GM12878 (cell line): ENCODE data around the gene TMEM63B. TPM values are rescaled to one million over a fixed set of nuclear protein-coding genes. Genes with fewer than 3 reads are reported as not detected.

Experiments used
- E2F4 ChIP-seq: IDR thresholded peaks from 2 replicates; pipeline ENCODE4 v1.6.1; 2012; ENCODE audit warnings: low read depth, low read length, improper control_type of control experiment
- EED ChIP-seq: sonication (generic); IDR thresholded peaks from 2 replicates; pipeline ENCODE4 v1.6.1; 2016; ENCODE audit warnings: antibody characterized with exemption, low read depth
- FOS ChIP-seq: IDR thresholded peaks from 3 replicates; pipeline ENCODE4 v1.6.1; 2011; ENCODE audit warnings: borderline replicate concordance; ENCODE audit not compliant: insufficient read length; ENCODE audit errors: extremely low read depth
- IKZF2 ChIP-seq, 2 experiments: fragments of 450-650 bp; IDR thresholded peaks; 2 replicates each; pipeline ENCODE4 v1.6.1; 2017; ENCODE audit warnings: mild to moderate bottlenecking in 2 of 2, moderate library complexity in 2 of 2
- KLF5 ChIP-seq: fragments of 450-650 bp; IDR thresholded peaks from 2 replicates; pipeline ENCODE4 v1.6.1; 2014; ENCODE audit warnings: mild to moderate bottlenecking; ENCODE audit not compliant: partially characterized antibody
- MAX ChIP-seq: IDR thresholded peaks from 2 replicates; pipeline ENCODE4 v1.6.1; 2012; ENCODE audit warnings: low read depth, low read length, improper control_type of control experiment
- MLLT1 ChIP-seq: fragments of 450-650 bp; IDR thresholded peaks from 2 replicates; pipeline ENCODE4 v1.6.1; 2016; ENCODE audit warnings: mild to moderate bottlenecking
- MTA3 ChIP-seq: IDR thresholded peaks from 2 replicates; pipeline ENCODE4 v1.6.1; 2012; ENCODE audit warnings: low read length, inconsistent platforms, borderline replicate concordance
- MXI1 ChIP-seq: fragments of 150-350 bp; IDR thresholded peaks from 2 replicates; pipeline ENCODE4 v1.6.1; 2011; ENCODE audit warnings: low read depth, mild to moderate bottlenecking, inconsistent platforms, low read length, improper control_type of control experiment
- NFXL1 ChIP-seq: fragments of 450-650 bp; IDR thresholded peaks from 2 replicates; pipeline ENCODE4 v1.6.1; 2017; ENCODE audit warnings: antibody characterized with exemption, mild to moderate bottlenecking, borderline replicate concordance
- NR2C1 ChIP-seq: fragments of 450-650 bp; IDR thresholded peaks from 2 replicates; pipeline ENCODE4 v1.6.1; 2017; ENCODE audit warnings: antibody characterized with exemption, mild to moderate bottlenecking, moderate library complexity
- PKNOX1 ChIP-seq: fragments of 450-650 bp; IDR thresholded peaks from 2 replicates; pipeline ENCODE4 v1.6.1; 2016; ENCODE audit warnings: mild to moderate bottlenecking
- RAD51 ChIP-seq: fragments of 450-650 bp; IDR thresholded peaks from 2 replicates; pipeline ENCODE4 v1.6.1; 2016; ENCODE audit warnings: moderate library complexity, mild to moderate bottlenecking, inconsistent platforms
- SIN3A ChIP-seq: IDR thresholded peaks from 2 replicates; pipeline ENCODE4 v1.6.1; 2012; ENCODE audit warnings: low read depth, low read length, improper control_type of control experiment
- SMARCA5 ChIP-seq: fragments of 450-650 bp; IDR thresholded peaks from 2 replicates; pipeline ENCODE4 v1.6.1; 2017; ENCODE audit warnings: mild to moderate bottlenecking
- SMC3 ChIP-seq: IDR thresholded peaks from 2 replicates; pipeline ENCODE4 v1.6.1; 2011; ENCODE audit warnings: low read length, improper control_type of control experiment, borderline replicate concordance
- TAF1 ChIP-seq: IDR thresholded peaks from 2 replicates; pipeline ENCODE4 v1.6.1; 2011; ENCODE audit warnings: mild to moderate bottlenecking, low read depth, low read length, borderline replicate concordance
- TCF12 ChIP-seq: IDR thresholded peaks from 2 replicates; pipeline ENCODE4 v1.6.1; 2011; ENCODE audit warnings: low read depth, mild to moderate bottlenecking, low read length
- ZNF274 ChIP-seq: IDR thresholded peaks from one replicate; pipeline ENCODE4 v1.8.0; 2011; ENCODE audit not compliant: insufficient read length, insufficient read depth
- polyA plus RNA-seq, 11 experiments: library from polyadenylated mRNA; depleted of rRNA in 4 of 11; unstranded in 6 of 11; stranded (reverse) in 5 of 11; fragments of >200 nt; fragmentation: Nextera tagmentation in 4 of 11; fragmentation: Illumina TruSeq in 1 of 11; extraction: Ambion mirVana in 4 of 11; extraction: Trizol in 1 of 11; gene quantifications; 1 replicate in 1 of 11; 2 replicates in 10 of 11; pipeline versions ENCODE4 v1.2.1 to v1.2.3, GENCODE V29; 2011 to 2016; ENCODE audit warnings: inconsistent platforms in 2 of 11, missing spikeins in 2 of 11, low read depth in 1 of 11
- total RNA-seq, 4 experiments: library from RNA; depleted of rRNA in 3 of 4; stranded (reverse); fragments of >200 nt in 3 of 4; fragmentation: Illumina TruSeq in 1 of 4; extraction: Trizol in 1 of 4; gene quantifications; 2 replicates each; pipeline versions ENCODE4 v1.2.1 to v1.2.3, GENCODE V29; 2013 to 2021
- TF ChIP-seq, protein P1 (sequence below): fragments of 450-650 bp; IDR thresholded peaks from 2 replicates; pipeline ENCODE4 v1.6.1; 2017; ENCODE audit warnings: low read depth, mild to moderate bottlenecking, moderate library complexity
- TF ChIP-seq, protein P2 (sequence below): IDR thresholded peaks from 2 replicates; pipeline ENCODE4 v1.6.1; 2011; ENCODE audit warnings: borderline replicate concordance, low read depth, mild to moderate bottlenecking, moderate library complexity, low read length; ENCODE audit not compliant: insufficient read depth, poor library complexity, severe bottlenecking

TMEM63B gene
- total and polyA plus RNA-seq, 10 of the 15 experiments (the other 5 are each of a cell fraction or from before 2014, with no cell fraction given): 0.09 to 15.0 (median 7.1) TPM; not detected in 1

GRCh38 chr6:44078827-44079671 lies 48.3 kb upstream of the TMEM63B start (continued):
- TF ChIP-seq IKZF2 (IDR thresholded peaks at IDR 0.05): peak; percentile 65 to 66
- no peak for TF ChIP-seq KLF5
- TF ChIP-seq, protein P1, sequence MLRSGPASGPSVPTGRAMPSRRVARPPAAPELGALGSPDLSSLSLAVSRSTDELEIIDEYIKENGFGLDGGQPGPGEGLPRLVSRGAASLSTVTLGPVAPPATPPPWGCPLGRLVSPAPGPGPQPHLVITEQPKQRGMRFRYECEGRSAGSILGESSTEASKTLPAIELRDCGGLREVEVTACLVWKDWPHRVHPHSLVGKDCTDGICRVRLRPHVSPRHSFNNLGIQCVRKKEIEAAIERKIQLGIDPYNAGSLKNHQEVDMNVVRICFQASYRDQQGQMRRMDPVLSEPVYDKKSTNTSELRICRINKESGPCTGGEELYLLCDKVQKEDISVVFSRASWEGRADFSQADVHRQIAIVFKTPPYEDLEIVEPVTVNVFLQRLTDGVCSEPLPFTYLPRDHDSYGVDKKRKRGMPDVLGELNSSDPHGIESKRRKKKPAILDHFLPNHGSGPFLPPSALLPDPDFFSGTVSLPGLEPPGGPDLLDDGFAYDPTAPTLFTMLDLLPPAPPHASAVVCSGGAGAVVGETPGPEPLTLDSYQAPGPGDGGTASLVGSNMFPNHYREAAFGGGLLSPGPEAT: peak; percentile 28; the same call in 1 of the 2 replicates
- TF ChIP-seq SMARCA5: peak; percentile 48; the same call in 1 of the 2 replicates
- no peak for TF ChIP-seq MTA3
- no peak for TF ChIP-seq TCF12
- TF ChIP-seq MAX: peak; percentile 55
- 0 out of 2 replicates have a peak, but pooled peaks have one; percentile 71 for TF ChIP-seq NFXL1
- no peak for TF ChIP-seq RAD51
- no peak for TF ChIP-seq MLLT1
- TF ChIP-seq PKNOX1: no peak
- TF ChIP-seq TAF1: peak; percentile 31; the same call in 1 of the 2 replicates
- TF ChIP-seq NR2C1: no peak
- TF ChIP-seq FOS: no peak
- TF ChIP-seq E2F4: no peak
- TF ChIP-seq, protein P2, sequence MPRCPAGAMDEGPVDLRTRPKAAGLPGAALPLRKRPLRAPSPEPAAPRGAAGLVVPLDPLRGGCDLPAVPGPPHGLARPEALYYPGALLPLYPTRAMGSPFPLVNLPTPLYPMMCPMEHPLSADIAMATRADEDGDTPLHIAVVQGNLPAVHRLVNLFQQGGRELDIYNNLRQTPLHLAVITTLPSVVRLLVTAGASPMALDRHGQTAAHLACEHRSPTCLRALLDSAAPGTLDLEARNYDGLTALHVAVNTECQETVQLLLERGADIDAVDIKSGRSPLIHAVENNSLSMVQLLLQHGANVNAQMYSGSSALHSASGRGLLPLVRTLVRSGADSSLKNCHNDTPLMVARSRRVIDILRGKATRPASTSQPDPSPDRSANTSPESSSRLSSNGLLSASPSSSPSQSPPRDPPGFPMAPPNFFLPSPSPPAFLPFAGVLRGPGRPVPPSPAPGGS: no peak
- peak; percentile 27; the same call in 1 of the 2 replicates for TF ChIP-seq MXI1
- peak; percentile 35; the same call in 1 of the 2 replicates for TF ChIP-seq EED
- TF ChIP-seq ZNF274: no peak
- no peak for TF ChIP-seq SIN3A
- TF ChIP-seq SMC3: peak; percentile 93
